ENCODE data around the gene HBM.
A peak's percentile ranks its signal among the peaks of the same experiment; 100 is the strongest.
"Not testable (repeated sequence)": the region's sequence is repeated elsewhere in the genome, so short reads cannot be mapped to it uniquely, and the experiment has no call there.

HBM gene

GRCh38 chr16:187330-187729 is 21.6 kb downstream of the HBM start:
- DNase-seq, result no peak

- DNase-seq, result peak; percentile 40
Measured at GRCh38 chr16:188674-189073, 22.9 kb downstream of the HBM start.

GRCh38 chr16:189604-190186 is 23.9 kb downstream of the HBM start:
- no peak for DNase-seq

- no peak for DNase-seq
Measured at GRCh38 chr16:191831-192230, 26.1 kb downstream of the HBM start.

- no peak for DNase-seq
Measured at GRCh38 chr16:192686-193085, 26.9 kb downstream of the HBM start.

- no peak for DNase-seq
Measured at GRCh38 chr16:193441-193840, 27.7 kb downstream of the HBM start.

GRCh38 chr16:194516-194915 is 28.7 kb downstream of the HBM start:
- DNase-seq, result no peak

- DNase-seq, result no peak
Measured at GRCh38 chr16:200388-200787, 34.6 kb downstream of the HBM start.

- no peak for DNase-seq
Measured at GRCh38 chr16:203246-203645, 37.5 kb downstream of the HBM start.

GRCh38 chr16:204046-204445 is 38.3 kb downstream of the HBM start:
- DNase-seq, result not testable (repeated sequence)

GRCh38 chr16:209359-209758 is 43.6 kb downstream of the HBM start:
- not testable (repeated sequence) for DNase-seq

- DNase-seq, result not testable (repeated sequence)
Measured at GRCh38 chr16:211631-212180, 45.9 kb downstream of the HBM start.

GRCh38 chr16:212999-213398 is 47.2 kb downstream of the HBM start:
- no peak for DNase-seq

Measured in RPMI8226 (cell line).